Keratinocyte (primary cell): ENCODE results near the gene CHD2.

Experiments used
- CTCF ChIP-seq, 3 experiments: IDR thresholded peaks in 1 of 3; conservative IDR thresholded peaks in 1 of 3; optimal IDR thresholded peaks in 1 of 3; 2 replicates in 2 of 3; 3 replicates in 1 of 3; pipeline versions ENCODE3 to v1.5.1; 2011; ENCODE audit warnings: low read length in 3 of 3, mild to moderate bottlenecking in 3 of 3, moderate library complexity in 2 of 3, control low read depth in 1 of 3, inconsistent platforms in 1 of 3; ENCODE audit not compliant: insufficient read depth in 2 of 3; ENCODE audit errors: extremely low read depth in 1 of 3
- EZH2 ChIP-seq: IDR thresholded peaks from one replicate; pipeline ENCODE4 v1.6.1; 2012; ENCODE audit warnings: inconsistent platforms, mild to moderate bottlenecking, low read length, moderate library complexity

GRCh38 chr15:92901072-92901761 is 1.1 kb downstream of the CHD2 start:
- TF ChIP-seq EZH2 (no peak), CTCF (optimal IDR thresholded peaks at IDR 0.05 in 1 of 3, IDR thresholded peaks at IDR 0.05 in 1 of 3, conservative IDR thresholded peaks at IDR 0.05 in 1 of 3; ENCODE audit: extremely low read depth in 1 of 3, insufficient read depth in 2 of 3, low read length in 3 of 3) (no peak)
